Measurements from ENCODE around the gene FITM1.

Gene FITM1

DNA sequence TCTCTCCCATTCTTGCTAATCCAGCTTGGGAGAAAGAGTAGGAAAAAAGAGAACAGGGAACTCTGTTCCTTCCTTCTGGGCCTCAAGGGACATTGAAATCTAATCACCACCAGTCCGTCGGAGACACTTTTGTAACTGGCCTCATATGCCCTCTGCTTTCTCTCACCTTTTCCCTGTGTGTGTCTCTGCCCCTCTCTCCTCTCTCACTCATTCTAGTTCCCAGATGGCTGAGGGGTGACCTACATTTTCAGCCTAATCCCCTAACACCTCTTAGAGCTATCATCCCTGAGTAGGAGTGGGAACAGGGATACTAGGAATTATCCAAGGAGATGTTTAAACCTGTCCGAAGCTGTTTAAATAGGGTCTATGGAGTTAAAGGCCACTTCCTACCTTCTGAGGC is 45.2 kb upstream of the FITM1 start:
- TF ChIP-seq CTCF (IDR thresholded peaks at IDR 0.05; ENCODE audit: borderline replicate concordance, control extremely low read depth, extremely low read depth, insufficient read depth, missing control alignments): no peak
- in situ Hi-C loops (cut with MboI; ENCODE audit: low sequenced_read_pairs, unreplicated experiment): no loop called here
- no peak for DNase-seq (ENCODE audit: low spot score)

DNA sequence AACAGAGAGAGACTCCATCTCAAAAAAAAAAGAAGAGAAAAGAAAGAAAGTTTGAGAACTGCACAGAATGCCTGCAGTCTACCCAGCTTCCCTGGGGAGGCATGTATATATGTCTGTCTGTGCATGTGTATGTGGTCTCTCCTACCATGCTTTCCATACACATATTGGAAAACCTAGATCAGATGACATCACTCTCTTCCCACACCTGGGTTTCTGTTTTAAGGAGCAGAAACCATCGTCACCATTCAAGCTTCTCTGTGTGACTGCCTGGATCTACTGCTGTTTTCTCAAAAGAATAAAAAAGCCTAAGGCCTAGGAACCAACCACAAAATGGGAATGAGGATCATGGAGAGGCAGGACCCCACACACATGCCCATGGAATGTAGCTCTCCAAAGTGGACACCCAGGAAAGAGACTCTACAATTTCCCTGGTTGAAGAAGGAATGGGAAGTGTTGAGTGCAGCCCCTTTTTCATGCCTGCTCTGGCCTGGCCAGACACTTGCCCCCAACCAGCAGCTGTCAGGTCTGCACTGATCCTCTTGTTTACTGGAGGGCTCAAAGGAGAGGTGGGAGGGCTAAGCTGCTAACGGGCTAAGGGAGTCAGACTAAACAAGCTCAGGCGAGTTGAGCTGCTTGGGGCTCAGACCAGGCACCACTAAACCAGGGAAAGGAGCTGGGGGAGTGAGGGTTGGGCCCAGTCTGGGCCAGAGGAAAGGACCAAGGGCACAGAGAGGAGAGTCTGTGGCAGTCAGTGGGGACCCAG is 44.1 kb upstream of the FITM1 start:
- no peak for DNase-seq (ENCODE audit: low spot score)
- TF ChIP-seq CTCF (IDR thresholded peaks at IDR 0.05; ENCODE audit: borderline replicate concordance, control extremely low read depth, extremely low read depth, insufficient read depth, missing control alignments): no peak
- in situ Hi-C loops (cut with MboI; ENCODE audit: low sequenced_read_pairs, unreplicated experiment): no loop called here

GRCh38 chr14:24087004-24087403 is 43.5 kb upstream of the FITM1 start:
- in situ Hi-C loops (cut with MboI; ENCODE audit: low sequenced_read_pairs, unreplicated experiment): no loop called here
- DNase-seq (ENCODE audit: low spot score): no peak
- no peak for TF ChIP-seq CTCF (IDR thresholded peaks at IDR 0.05; ENCODE audit: borderline replicate concordance, control extremely low read depth, extremely low read depth, insufficient read depth, missing control alignments)

- in situ Hi-C loops (cut with MboI; ENCODE audit: low sequenced_read_pairs, unreplicated experiment): no loop called here
- no peak for TF ChIP-seq CTCF (IDR thresholded peaks at IDR 0.05; ENCODE audit: borderline replicate concordance, control extremely low read depth, extremely low read depth, insufficient read depth, missing control alignments)
- DNase-seq (ENCODE audit: low spot score): no peak
Measured at GRCh38 chr14:24088095-24088494, 42.4 kb upstream of the FITM1 start.

- in situ Hi-C loops (cut with MboI; ENCODE audit: low sequenced_read_pairs, unreplicated experiment): no loop called here
Measured at GRCh38 chr14:24089890-24090289, 40.6 kb upstream of the FITM1 start.

DNA sequence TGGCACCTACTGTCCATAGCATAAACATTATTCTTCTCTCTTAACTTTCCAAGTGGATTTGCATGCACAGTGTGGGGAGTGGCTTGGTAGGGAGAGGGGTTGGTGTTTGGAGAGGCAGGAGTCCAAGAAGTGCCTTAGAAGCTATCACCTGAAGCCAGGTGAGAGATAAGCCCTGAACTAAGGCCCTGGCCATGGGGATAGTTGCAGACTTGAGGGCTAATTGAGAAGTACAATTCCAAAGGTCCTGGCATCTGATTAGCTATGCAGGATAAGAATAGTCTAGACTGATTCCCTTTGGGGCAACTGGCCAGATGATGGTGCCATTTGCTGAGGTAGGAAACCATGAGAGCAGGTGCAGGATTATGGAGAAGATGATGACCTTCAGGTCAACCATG is 38.4 kb upstream of the FITM1 start:
- in situ Hi-C loops (cut with MboI; ENCODE audit: low sequenced_read_pairs, unreplicated experiment): no loop called here
- DNase-seq (ENCODE audit: low spot score): no peak
- TF ChIP-seq CTCF (IDR thresholded peaks at IDR 0.05; ENCODE audit: borderline replicate concordance, control extremely low read depth, extremely low read depth, insufficient read depth, missing control alignments): no peak

More at GRCh38 chr14:24089890-24090289, 40.6 kb upstream of the FITM1 start:
- no peak for TF ChIP-seq CTCF (IDR thresholded peaks at IDR 0.05; ENCODE audit: borderline replicate concordance, control extremely low read depth, extremely low read depth, insufficient read depth, missing control alignments)
- DNase-seq (ENCODE audit: low spot score): no peak
